ENCODE results near the gene CD276.

Gene CD276

DNA sequence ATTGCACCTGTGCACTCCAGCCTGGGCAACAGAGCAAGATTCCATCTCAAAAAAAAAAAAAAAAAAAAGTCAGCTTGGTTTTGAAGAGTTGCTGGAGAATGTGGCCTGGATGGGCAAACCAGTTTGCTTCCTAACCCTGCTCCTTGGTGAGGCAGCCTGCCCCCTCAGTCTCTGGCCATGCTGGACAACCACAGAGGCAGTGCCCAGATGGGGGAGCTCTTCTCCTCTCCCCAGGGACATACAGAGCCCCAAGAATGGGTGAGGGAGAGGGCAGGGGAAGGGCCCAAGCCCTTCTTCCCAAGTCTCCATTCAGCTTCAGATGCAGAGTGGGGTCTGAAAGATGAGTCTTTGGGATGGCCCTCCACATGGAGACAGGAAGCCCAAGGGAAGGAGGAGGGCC, 27.9 kb downstream of the CD276 start:
- TF ChIP-seq, protein P1, sequence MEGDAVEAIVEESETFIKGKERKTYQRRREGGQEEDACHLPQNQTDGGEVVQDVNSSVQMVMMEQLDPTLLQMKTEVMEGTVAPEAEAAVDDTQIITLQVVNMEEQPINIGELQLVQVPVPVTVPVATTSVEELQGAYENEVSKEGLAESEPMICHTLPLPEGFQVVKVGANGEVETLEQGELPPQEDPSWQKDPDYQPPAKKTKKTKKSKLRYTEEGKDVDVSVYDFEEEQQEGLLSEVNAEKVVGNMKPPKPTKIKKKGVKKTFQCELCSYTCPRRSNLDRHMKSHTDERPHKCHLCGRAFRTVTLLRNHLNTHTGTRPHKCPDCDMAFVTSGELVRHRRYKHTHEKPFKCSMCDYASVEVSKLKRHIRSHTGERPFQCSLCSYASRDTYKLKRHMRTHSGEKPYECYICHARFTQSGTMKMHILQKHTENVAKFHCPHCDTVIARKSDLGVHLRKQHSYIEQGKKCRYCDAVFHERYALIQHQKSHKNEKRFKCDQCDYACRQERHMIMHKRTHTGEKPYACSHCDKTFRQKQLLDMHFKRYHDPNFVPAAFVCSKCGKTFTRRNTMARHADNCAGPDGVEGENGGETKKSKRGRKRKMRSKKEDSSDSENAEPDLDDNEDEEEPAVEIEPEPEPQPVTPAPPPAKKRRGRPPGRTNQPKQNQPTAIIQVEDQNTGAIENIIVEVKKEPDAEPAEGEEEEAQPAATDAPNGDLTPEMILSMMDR (conservative IDR thresholded peaks at IDR 0.05; ENCODE audit: low read depth) = no peak
- POLR2A ChIA-PET (ENCODE audit: low non-redundant PET) = no interaction called here
- no peak overlapping the region for H3K27ac ChIP-seq
- CTCF ChIA-PET = interaction anchor here (0.6 kb wide), 2 partner anchors 35 to 76 kb away, joined by 3 read pairs; no protein-coding TSS in a partner anchor
- DNase-seq (ENCODE audit: low spot score) = no peak

DNA sequence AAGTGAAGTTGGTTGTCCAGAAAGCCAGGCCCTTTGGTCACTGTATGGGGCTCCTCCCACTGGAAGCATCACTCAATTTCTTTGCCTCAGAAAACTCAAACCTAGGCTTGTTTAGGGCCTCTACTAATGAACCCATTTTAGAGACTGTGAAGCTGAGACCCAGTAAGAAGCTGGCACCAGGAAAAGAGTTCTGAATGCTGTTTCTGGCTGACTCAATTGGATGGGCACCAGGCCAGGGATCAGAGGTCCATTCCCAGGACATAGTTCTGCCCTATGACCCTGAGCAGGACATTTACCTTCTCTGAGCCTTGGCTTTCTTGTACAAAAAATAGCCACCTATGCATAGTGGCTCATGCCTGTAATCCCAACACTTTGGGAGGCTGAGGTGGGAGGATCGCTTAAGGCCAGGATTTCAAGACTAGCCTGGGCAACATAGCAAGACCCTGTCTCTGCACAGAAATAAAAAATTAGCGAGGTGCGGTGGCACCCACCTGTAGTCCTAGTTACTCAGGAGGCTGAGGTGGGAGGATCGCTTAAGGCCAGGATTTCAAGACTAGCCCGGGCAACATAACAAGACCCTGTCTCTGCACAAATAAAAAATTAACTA, 30.6 kb downstream of the CD276 start:
- TF ChIP-seq, protein P1 (conservative IDR thresholded peaks at IDR 0.05; ENCODE audit: low read depth) = no peak
- ChIA-PET CTCF (no interaction called here), POLR2A (ENCODE audit: low non-redundant PET) (interaction anchor here (0.6 kb wide), 1 partner anchor 113 kb away, joined by 3 read pairs; no protein-coding TSS in a partner anchor)
- no peak overlapping the region for H3K27ac ChIP-seq
- DNase-seq (ENCODE audit: low spot score) = no peak

DNA sequence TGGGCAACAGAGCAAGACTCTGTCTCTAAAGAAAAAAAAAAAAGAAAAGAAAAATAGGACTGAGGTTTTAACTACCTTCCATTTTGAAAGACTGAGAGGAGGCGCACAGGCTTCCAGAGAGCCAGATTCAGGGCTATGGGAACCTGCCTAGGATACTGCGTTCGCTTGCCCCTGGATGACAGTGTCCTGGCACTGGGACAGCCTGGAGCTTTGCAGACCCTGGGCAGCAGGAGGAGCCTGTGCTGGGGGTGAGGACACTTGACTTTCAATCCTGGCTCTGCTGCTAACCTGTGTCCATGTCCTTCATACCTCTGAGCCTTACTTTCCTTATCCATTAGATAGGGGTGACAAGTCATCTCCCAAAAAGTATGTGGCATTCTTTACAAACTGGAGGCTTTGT, 31.2 kb downstream of the CD276 start:
- ChIA-PET CTCF (no interaction called here), POLR2A (ENCODE audit: low non-redundant PET) (interaction anchor here (0.6 kb wide), 1 partner anchor 113 kb away, joined by 3 read pairs; no protein-coding TSS in a partner anchor)
- no peak for DNase-seq (ENCODE audit: low spot score)
- no peak overlapping the region for H3K27ac ChIP-seq
- TF ChIP-seq, protein P1 (conservative IDR thresholded peaks at IDR 0.05; ENCODE audit: low read depth) = no peak

DNA sequence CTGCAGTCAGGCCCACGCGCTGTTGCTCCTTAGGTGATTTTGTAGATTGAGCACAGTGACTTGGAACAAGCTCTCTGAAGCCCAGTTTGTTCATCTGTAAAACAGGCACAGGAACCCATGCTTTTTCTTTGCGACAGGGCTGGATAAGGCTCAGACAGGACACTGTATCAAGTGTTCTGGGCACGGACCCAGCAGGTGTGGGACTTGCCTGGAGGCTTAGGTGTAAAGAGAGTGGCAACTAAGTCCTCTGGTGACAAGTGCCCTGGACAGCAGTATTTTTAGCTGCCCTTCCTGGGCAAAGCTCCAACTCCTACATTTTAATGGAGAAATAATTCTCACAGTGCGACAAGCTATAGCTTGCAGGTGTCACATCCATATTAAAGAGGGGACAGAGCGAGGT, 32.2 kb downstream of the CD276 start:
- TF ChIP-seq, protein P1 (conservative IDR thresholded peaks at IDR 0.05; ENCODE audit: low read depth) = no peak
- no peak overlapping the region for H3K27ac ChIP-seq
- ChIA-PET CTCF (no interaction called here), POLR2A (ENCODE audit: low non-redundant PET) (no interaction called here)
- no peak for DNase-seq (ENCODE audit: low spot score)

DNA sequence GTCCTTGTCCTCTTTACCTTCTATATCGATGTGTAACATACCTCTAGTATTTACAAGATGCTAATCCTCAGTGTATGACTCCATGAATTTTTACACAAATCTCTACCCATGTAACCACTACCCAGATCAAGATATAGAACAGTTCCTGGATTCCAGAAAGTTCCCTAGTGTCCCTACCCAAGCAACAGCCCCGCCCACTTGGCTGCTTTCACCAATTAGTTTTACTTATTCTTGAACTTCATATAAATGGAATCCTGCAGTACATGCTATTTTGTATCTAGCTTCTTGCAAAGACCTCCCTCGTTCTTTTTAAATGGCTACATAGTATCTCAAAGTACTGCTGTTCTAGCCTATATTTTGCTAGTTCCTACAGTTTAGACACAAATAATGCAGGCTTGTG, 33.0 kb downstream of the CD276 start:
- TF ChIP-seq, protein P1 (conservative IDR thresholded peaks at IDR 0.05; ENCODE audit: low read depth) = no peak
- POLR2A ChIA-PET (ENCODE audit: low non-redundant PET) = no interaction called here

DNA sequence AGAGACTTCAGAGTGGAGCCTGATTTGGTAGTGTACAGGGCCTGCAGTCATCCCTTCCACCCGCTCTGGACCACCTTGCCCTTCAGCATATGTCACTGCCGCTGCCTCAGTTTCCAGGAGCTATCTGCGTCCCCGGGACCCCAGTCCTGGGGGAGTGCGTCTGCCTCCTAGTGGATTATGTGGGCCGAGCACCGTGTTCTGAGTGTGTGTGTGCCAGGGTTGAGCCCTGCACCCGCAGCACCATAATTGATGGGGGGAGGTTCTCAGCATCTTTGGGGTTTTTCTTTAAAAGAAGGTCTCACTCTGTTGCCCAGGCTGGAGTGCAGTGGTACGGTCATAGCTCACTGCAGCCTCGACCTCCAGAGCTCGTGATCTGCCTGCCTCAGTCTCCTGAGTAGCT, 33.6 kb downstream of the CD276 start:
- ChIA-PET POLR2A (ENCODE audit: low non-redundant PET) (no interaction called here), CTCF (interaction anchor here (0.6 to 1.3 kb wide), 5 partner anchors 12 to 157 kb away, joined by 3 to 6 read pairs (median 4); no protein-coding TSS in a partner anchor)
- TF ChIP-seq, protein P1 (conservative IDR thresholded peaks at IDR 0.05; ENCODE audit: low read depth) = no peak
- H3K27ac ChIP-seq = no peak overlapping the region
- no peak for DNase-seq (ENCODE audit: low spot score)

More for the DNA sequence above, 33.0 kb downstream of the CD276 start:
- CTCF ChIA-PET = interaction anchor here (0.8 kb wide), 1 partner anchor 13 kb away, joined by 4 read pairs; no protein-coding TSS in a partner anchor
- DNase-seq (ENCODE audit: low spot score) = no peak
- no peak overlapping the region for H3K27ac ChIP-seq

All from RWPE1 (cell line).